COR-L47 (cell line): ENCODE data around the gene GPR15LG.

ENCODE experiments used
- DNase-seq: peaks from one replicate; lab custom pipeline; 2025; lab: John Stamatoyannopoulos, UW

The GPR15LG gene

DNA sequence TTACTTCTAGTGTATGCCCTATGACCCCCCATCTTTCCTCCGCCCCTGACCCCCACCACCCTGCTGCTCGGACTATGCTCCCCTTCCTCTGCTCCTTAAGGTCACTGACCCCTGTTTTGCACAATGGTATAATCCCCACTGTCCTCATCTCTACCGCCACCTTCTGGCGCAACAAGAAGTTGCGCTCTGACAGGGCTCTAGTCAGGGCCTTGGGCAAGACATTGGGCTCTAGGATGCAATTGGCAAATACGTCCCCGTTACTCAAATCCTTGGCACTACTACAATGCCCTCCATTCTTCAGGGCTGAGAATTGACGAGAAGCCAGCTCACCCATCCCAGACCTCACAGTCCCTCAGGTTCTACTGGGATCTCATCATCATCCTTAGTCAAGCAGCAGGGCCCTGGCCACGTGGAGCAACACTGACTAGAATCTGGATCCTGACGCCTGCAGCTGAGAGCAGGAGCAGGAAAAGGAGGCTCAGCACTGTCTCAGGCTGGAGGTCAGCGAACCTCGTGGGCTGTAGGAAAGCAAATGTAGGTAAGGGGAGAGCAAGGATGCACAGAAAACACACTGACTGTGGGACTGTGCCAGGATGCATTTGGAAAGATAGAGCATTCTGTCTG lies 41.1 kb downstream of the GPR15LG start:
- no peak for DNase-seq

GRCh38 chr10:84216834-84217233 lies 43.2 kb downstream of the GPR15LG start:
- no peak for DNase-seq

- no peak for DNase-seq
These were observed 44.1 kb downstream of the GPR15LG start for GRCh38 chr10:84217746-84218145.

DNA sequence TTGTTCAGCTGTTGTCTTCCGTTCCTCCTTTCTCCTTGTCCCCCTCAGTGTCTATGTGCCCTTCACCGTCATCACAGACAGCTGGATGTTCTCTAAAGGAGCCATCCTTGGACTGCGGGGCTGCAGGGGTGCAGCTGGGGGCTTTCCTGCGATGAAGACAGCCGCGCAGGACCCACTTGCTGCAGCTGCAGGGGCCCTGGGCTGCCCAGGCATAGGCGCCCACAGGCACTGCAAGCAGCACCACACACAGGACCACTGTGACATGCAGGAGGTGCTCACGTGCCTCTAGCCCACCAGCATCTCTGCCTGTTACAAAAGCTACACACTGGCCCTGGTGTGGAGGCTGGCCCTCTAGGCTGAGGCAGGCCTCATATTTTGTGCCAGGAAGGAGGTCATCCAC lies 48.3 kb downstream of the GPR15LG start:
- DNase-seq: no peak

GRCh38 chr10:84224411-84225028 lies 50.9 kb downstream of the GPR15LG start:
- no peak for DNase-seq

DNA sequence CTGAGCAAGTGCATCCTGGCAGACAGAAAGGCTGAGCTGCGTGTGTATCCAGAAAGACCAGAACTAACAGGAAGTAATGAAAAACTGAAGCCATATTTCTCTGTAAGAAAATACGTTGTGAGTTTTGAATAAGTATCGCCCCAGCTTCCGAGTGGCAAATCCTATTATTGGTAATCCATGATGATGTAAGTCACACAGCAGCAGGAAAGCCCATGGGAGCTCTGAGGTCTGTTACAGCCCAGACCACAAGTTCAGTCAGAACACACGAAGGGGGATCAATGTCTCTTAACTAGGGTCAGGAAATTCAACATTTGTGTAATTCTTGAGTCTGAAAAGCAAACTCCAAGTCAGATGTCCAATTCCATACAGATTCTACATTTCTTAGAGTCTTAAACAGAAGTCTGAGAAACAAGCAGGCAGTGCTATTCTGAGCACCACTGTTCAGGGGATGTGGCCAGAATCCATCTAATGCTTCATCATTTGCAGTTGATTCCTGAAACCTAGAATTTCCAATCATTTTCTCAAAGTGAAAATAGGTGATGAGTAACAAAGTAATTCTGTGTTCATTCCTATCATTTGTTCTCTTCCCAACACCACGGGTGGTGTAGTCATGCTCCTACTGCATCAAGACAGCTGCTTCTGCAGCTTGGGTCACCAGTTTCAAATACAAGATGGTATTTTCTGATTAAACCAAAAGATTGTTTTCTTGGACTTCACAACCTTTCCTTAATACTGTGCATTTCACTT lies 52.0 kb downstream of the GPR15LG start, which contains the start of gene LRIT2:
Gene LRIT2, minus strand, starts transcription at position 118 of the 747 bp plus-strand sequence. Its CDS starts 24 bp downstream, at position 94.
- DNase-seq: no peak

DNA sequence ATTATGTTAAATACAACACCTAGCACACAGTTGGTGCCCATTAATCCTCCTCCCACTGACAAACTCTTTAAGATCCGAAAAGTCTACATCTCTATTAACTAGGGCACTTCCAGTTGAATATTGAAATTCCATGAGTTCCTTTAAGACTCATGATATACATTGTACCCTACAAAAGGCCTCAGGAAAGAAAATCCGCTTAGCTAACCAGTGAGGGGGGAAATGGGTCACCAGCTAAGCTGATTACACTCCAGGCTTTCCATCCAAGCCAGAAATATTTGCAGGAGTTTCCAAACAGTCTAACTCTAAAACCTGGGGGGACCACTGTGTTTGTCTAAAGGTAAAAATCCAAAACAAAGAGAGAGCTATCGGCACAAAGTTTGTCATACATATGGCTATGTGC lies 53.0 kb downstream of the GPR15LG start:
- DNase-seq: no peak

- DNase-seq: no peak
These were observed 54.2 kb downstream of the GPR15LG start for GRCh38 chr10:84227810-84228209.

DNA sequence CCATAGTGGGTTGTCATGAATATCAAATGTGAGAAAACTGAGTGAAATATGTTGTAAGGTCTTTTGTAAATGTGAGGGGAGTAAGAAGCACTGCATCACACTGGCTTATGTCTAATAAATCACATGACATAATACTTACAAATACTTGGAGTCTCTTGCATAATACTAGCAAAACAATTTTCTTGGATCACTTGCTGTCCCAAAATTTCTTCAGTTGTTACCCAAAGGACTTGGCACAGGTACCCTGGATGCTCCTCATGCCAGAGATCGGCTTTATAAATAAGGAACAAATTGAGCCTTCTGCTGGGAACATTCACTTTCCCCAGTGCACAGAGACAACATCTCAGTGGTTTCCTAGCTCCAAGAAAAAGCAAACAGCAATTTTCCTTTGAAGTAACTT lies 56.8 kb downstream of the GPR15LG start:
- no peak for DNase-seq

DNA sequence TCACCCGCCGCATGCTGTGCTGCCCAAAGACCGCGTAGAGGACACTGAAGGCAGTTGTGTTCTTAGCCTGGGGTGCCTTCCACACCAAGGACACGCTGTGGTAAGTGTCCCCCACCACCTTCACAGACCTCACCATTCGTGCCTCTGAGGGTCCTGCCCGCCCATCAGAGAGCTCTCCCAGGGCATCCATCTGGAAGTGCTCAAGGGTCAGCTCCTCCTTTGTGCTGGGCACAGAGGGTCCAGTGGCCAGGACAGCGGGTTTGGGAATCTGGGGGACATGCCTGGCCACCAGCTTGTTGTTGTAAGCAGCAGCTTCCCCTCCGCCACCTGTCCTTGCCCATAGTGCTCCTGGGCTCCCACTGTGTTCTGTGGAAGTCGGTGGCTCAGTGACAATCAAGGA lies 58.8 kb downstream of the GPR15LG start:
- no peak for DNase-seq

DNA sequence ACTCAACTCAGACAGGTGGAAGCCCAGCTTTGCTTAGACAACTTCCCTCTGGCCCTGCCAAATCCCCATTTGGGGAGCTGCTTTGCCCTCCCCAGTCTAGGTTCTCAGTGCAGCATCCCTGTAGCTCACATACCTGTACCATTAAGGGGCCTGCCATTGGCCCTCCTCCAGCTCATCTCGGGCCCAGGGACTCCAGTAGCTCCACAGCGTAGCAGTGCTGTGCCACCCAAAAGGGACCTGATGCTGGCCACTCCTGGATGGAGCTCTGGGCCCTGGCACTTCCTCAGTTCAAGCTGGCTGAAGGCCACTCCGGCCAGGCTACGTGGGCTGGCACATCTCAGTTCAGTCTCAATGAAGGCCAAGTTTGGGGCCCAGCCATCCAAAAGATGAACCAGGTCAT lies 60.3 kb downstream of the GPR15LG start:
- DNase-seq: no peak

DNA sequence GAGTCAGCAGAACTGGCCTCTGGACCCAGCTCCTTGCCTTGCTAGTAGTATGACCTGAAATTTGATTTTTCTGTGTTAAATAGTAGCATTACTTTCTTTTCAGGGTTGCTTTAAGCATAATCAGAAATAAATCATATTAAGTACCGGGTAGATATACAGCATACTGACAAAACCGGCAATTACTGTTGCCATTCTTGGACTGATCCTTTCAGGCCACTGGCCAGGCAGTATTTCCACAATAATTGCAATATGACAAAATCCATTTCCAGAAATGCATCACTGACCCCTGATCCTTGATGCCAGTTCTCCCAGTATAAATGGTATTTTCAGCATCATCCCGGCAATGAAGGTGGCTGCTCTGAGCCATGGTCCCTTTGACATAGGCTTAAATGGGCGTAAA lies 60.9 kb downstream of the GPR15LG start:
- DNase-seq: no peak
